ENCODE data around the gene PCGF3. TPM values are rescaled to one million over a fixed set of nuclear protein-coding genes. Genes with fewer than 3 reads are reported as not detected.

Gene PCGF3
- total RNA-seq, 1 experiment from 2014 or later: 83.9 TPM

GRCh38 chr4:660401-660800, 45.2 kb upstream of the PCGF3 start:
- BruUV-seq (replicated peaks): no TSS peak
- no peak for DNase-seq (ENCODE audit: low spot score)
- CTCF ChIA-PET: no interaction called here

GRCh38 chr4:661231-661630, 44.4 kb upstream of the PCGF3 start:
- Histone ChIP-seq H3K27ac (ENCODE audit: low read depth, low read length, poor library complexity, severe bottlenecking) (no peak overlapping the region), H3K4me3 (ENCODE audit: low read depth, low read length, poor library complexity, severe bottlenecking) (no peak overlapping the region), H3K36me3 (ENCODE audit: insufficient read depth, low read length, poor library complexity, severe bottlenecking) (no peaks in the 10 kb centered on the region), H3K27me3 (replicated peaks; ENCODE audit: insufficient read depth, low read depth, low read length, poor library complexity) (no peaks in the 10 kb centered on the region), H3K9me3 (ENCODE audit: low read depth, low read length, poor library complexity, severe bottlenecking) (no peaks in the 10 kb centered on the region), H3K4me1 (ENCODE audit: insufficient read depth, low read length, poor library complexity, severe bottlenecking) (peaks cover 4% of the 10 kb centered on the region)
- no TSS peak for BruUV-seq (replicated peaks)
- intact Hi-C loops (cut with micrococcal nuclease; ENCODE audit: unreplicated experiment): no loop called here
- DNase-seq (ENCODE audit: low spot score): no peak
- ChIA-PET CTCF (no interaction called here), POLR2A (ENCODE audit: low non-redundant PET) (no interaction called here)
- TF ChIP-seq EZH2 (IDR thresholded peaks at IDR 0.05; ENCODE audit: borderline replicate concordance, low read depth, low read length, poor library complexity, severe bottlenecking) (no peak), CTCF (conservative IDR thresholded peaks at IDR 0.05; ENCODE audit: low read depth, low read length) (no peak)

More at GRCh38 chr4:660401-660800, 45.2 kb upstream of the PCGF3 start:
- POLR2A ChIA-PET (ENCODE audit: low non-redundant PET): interaction anchor here (0.8 kb wide), 1 partner anchor 14 kb away, joined by 3 read pairs; the partner anchor contains the start of genes ATP5ME and MYL5
- Histone ChIP-seq H3K9me3 (ENCODE audit: low read depth, low read length, poor library complexity, severe bottlenecking) (no peaks in the 10 kb centered on the region), H3K36me3 (ENCODE audit: insufficient read depth, low read length, poor library complexity, severe bottlenecking) (no peaks in the 10 kb centered on the region), H3K27me3 (replicated peaks; ENCODE audit: insufficient read depth, low read depth, low read length, poor library complexity) (no peaks in the 10 kb centered on the region), H3K27ac (ENCODE audit: low read depth, low read length, poor library complexity, severe bottlenecking) (no peak overlapping the region), H3K4me3 (ENCODE audit: low read depth, low read length, poor library complexity, severe bottlenecking) (no peak overlapping the region), H3K4me1 (ENCODE audit: insufficient read depth, low read length, poor library complexity, severe bottlenecking) (peaks cover 4% of the 10 kb centered on the region)
- TF ChIP-seq CTCF (conservative IDR thresholded peaks at IDR 0.05; ENCODE audit: low read depth, low read length) (no peak), EZH2 (IDR thresholded peaks at IDR 0.05; ENCODE audit: borderline replicate concordance, low read depth, low read length, poor library complexity, severe bottlenecking) (no peak)
- intact Hi-C loops (cut with micrococcal nuclease; ENCODE audit: unreplicated experiment): no loop called here

GRCh38 chr4:661881-662761, 43.5 kb upstream of the PCGF3 start:
- DNase-seq (ENCODE audit: low spot score): no peak
- ChIA-PET POLR2A (ENCODE audit: low non-redundant PET) (no interaction called here), CTCF (interaction anchor here (1.0 kb wide), 1 partner anchor 12 kb away, joined by 4 read pairs; the partner anchor contains the start of genes ATP5ME and MYL5)
- Histone ChIP-seq H3K27ac (ENCODE audit: low read depth, low read length, poor library complexity, severe bottlenecking) (no peak overlapping the region), H3K27me3 (replicated peaks; ENCODE audit: insufficient read depth, low read depth, low read length, poor library complexity) (no peaks in the 10 kb centered on the region), H3K4me3 (ENCODE audit: low read depth, low read length, poor library complexity, severe bottlenecking) (no peak overlapping the region), H3K9me3 (ENCODE audit: low read depth, low read length, poor library complexity, severe bottlenecking) (no peaks in the 10 kb centered on the region), H3K4me1 (ENCODE audit: insufficient read depth, low read length, poor library complexity, severe bottlenecking) (peaks cover 4% of the 10 kb centered on the region), H3K36me3 (ENCODE audit: insufficient read depth, low read length, poor library complexity, severe bottlenecking) (no peaks in the 10 kb centered on the region)
- BruUV-seq (replicated peaks): TSS peak; percentile 65
- intact Hi-C loops (cut with micrococcal nuclease; ENCODE audit: unreplicated experiment): no loop called here
- no peak for TF ChIP-seq EZH2 (IDR thresholded peaks at IDR 0.05; ENCODE audit: borderline replicate concordance, low read depth, low read length, poor library complexity, severe bottlenecking)
- TF ChIP-seq CTCF (conservative IDR thresholded peaks at IDR 0.05; ENCODE audit: low read depth, low read length): no peak

All from A673 (cell line).